IMR-90 (cell line): ENCODE measurements around the gene NRF1. TPM values are rescaled to one million over a fixed set of nuclear protein-coding genes. Genes with fewer than 3 reads are reported as not detected.

Experiments used
- ATAC-seq: fragments of 200-7000 bp; cut with Tn5 transposase; 2 replicates; pipeline ENCODE4 v1.9.1; 2020; ENCODE audit warnings: low read depth, mild to moderate bottlenecking, moderate library complexity
- BruUV-seq: library from RNA; stranded (reverse); fragments of 400-500 nt; replicated peaks from 2 replicates; lab custom pipeline; 2021; lab: Mats Ljungman, UMichigan
- CTCF ChIA-PET: fragments of 300-600 bp; formaldehyde crosslinking; extraction: SDS; loops from one replicate; lab custom pipeline; 2021; ENCODE audit warnings: antibody characterized with exemption; lab: Yijun Ruan, JAX
- POLR2A ChIA-PET: fragments of 300-600 bp; sonication (Branson Sonifier 250); formaldehyde crosslinking; loops from one replicate; lab custom pipeline; 2022; ENCODE audit warnings: antibody characterized with exemption; ENCODE audit not compliant: unreplicated experiment; lab: Charles Lee
- DNase-seq: peaks from one replicate; pipeline ENCODE4 v3.0.0; 2013
- H2AFZ ChIP-seq: replicated peaks from 2 replicates; pipeline ENCODE3; 2013; ENCODE audit warnings: low read length, mild to moderate bottlenecking; ENCODE audit not compliant: poor library complexity
- H2AK5ac ChIP-seq: 2 replicates; pipeline ENCODE4 v1.6.1; 2013; ENCODE audit warnings: low read depth, low read length, inconsistent platforms
- H2AK9ac ChIP-seq: replicated peaks from 2 replicates; pipeline ENCODE3; 2013; ENCODE audit warnings: mild to moderate bottlenecking, low read depth, low read length, moderate library complexity; ENCODE audit not compliant: poor library complexity
- H2BK120ac ChIP-seq: 2 replicates; pipeline ENCODE4 v1.6.1; 2013; ENCODE audit warnings: low read depth, low read length, inconsistent platforms
- H2BK15ac ChIP-seq: 3 replicates; pipeline ENCODE4 v1.6.1; 2013; ENCODE audit warnings: low read depth, low read length, inconsistent platforms
- H2BK20ac ChIP-seq: 2 replicates; pipeline ENCODE4 v1.6.1; 2013; ENCODE audit warnings: low read depth, mild to moderate bottlenecking, inconsistent platforms, low read length, moderate library complexity
- H2BK5ac ChIP-seq: 2 replicates; pipeline ENCODE4 v1.6.1; 2013; ENCODE audit warnings: mild to moderate bottlenecking, low read depth, low read length, inconsistent platforms; ENCODE audit not compliant: poor library complexity, severe bottlenecking
- H3K14ac ChIP-seq: replicated peaks from 2 replicates; pipeline ENCODE4 v1.6.1; 2013; ENCODE audit warnings: low read depth, low read length, inconsistent platforms
- H3K18ac ChIP-seq: 2 replicates; pipeline ENCODE4 v1.6.1; 2013; ENCODE audit warnings: low read depth, low read length, control low read depth
- H3K23ac ChIP-seq: 2 replicates; pipeline ENCODE4 v1.6.1; 2013; ENCODE audit warnings: low read depth, low read length, inconsistent platforms
- H3K27ac ChIP-seq: 2 replicates; pipeline ENCODE4 v1.5.1; 2013; ENCODE audit warnings: mild to moderate bottlenecking, control low read depth, low read length; ENCODE audit not compliant: insufficient read depth
- H3K27me3 ChIP-seq: 2 replicates; pipeline ENCODE4 v1.6.1; 2013; ENCODE audit warnings: low read length; ENCODE audit not compliant: control insufficient read depth, insufficient read depth
- H3K36me3 ChIP-seq: 2 replicates; pipeline ENCODE4 v1.6.1; 2013; ENCODE audit warnings: low read length, mixed read lengths; ENCODE audit not compliant: control insufficient read depth, insufficient read depth
- H3K4ac ChIP-seq: 2 replicates; pipeline ENCODE4 v1.6.1; 2013; ENCODE audit warnings: low read depth, low read length, inconsistent platforms
- H3K4me1 ChIP-seq: 2 replicates; pipeline ENCODE4 v1.6.1; 2013; ENCODE audit warnings: low read length, mixed read lengths; ENCODE audit not compliant: control insufficient read depth, insufficient read depth
- H3K4me2 ChIP-seq: 2 replicates; pipeline ENCODE4 v1.6.1; 2013; ENCODE audit warnings: low read depth, mild to moderate bottlenecking, control low read depth, low read length, moderate library complexity
- H3K4me3 ChIP-seq: 2 replicates; pipeline ENCODE4 v1.5.1; 2013; ENCODE audit warnings: low read depth, mild to moderate bottlenecking, control low read depth, low read length, moderate library complexity; ENCODE audit not compliant: insufficient read depth
- H3K56ac ChIP-seq: 2 replicates; pipeline ENCODE4 v1.6.1; 2013; ENCODE audit warnings: low read length, inconsistent platforms; ENCODE audit not compliant: insufficient read depth; ENCODE audit errors: extremely low read depth
- H3K79me1 ChIP-seq, 2 experiments: 2 replicates each; pipeline ENCODE4 v1.6.1; 2013; ENCODE audit warnings: low read length in 2 of 2, inconsistent platforms in 1 of 2, low read depth in 1 of 2
- H3K9ac ChIP-seq: 2 replicates; pipeline ENCODE4 v1.6.1; 2013; ENCODE audit warnings: low read depth, low read length, control low read depth
- H3K9me1 ChIP-seq: 2 replicates; pipeline ENCODE4 v1.6.1; 2013; ENCODE audit warnings: low read length, inconsistent platforms; ENCODE audit not compliant: insufficient read depth
- H3K9me3 ChIP-seq: 2 replicates; pipeline ENCODE4 v1.6.1; 2013; ENCODE audit warnings: low read length; ENCODE audit not compliant: control insufficient read depth, insufficient read depth
- H4K20me1 ChIP-seq: 2 replicates; pipeline ENCODE4 v1.6.1; 2013; ENCODE audit warnings: low read length, inconsistent platforms; ENCODE audit not compliant: insufficient read depth
- H4K5ac ChIP-seq: 2 replicates; pipeline ENCODE4 v1.6.1; 2013; ENCODE audit warnings: mild to moderate bottlenecking, low read depth, low read length, control low read depth
- H4K8ac ChIP-seq, 2 experiments: 2 replicates each; pipeline ENCODE4 v1.6.1; 2013; ENCODE audit warnings: low read depth in 2 of 2, low read length in 2 of 2, control low read depth in 1 of 2, inconsistent platforms in 1 of 2
- H4K91ac ChIP-seq: 2 replicates; pipeline ENCODE4 v1.6.1; 2013; ENCODE audit warnings: low read depth, low read length, inconsistent platforms; ENCODE audit not compliant: insufficient read depth
- BHLHE40 ChIP-seq: fragments of 150-350 bp; IDR thresholded peaks from 2 replicates; pipeline ENCODE4 v1.6.1; 2016; ENCODE audit warnings: mild to moderate bottlenecking, low read depth, low read length
- CEBPB ChIP-seq: IDR thresholded peaks from 2 replicates; pipeline ENCODE4 v1.6.1; 2012; ENCODE audit warnings: low read depth, low read length, improper control_type of control experiment
- CHD1 ChIP-seq: IDR thresholded peaks from 2 replicates; pipeline ENCODE4 v1.6.1; 2012; ENCODE audit warnings: low read depth, low read length, improper control_type of control experiment
- FOS ChIP-seq: fragments of 150-350 bp; IDR thresholded peaks from 2 replicates; pipeline ENCODE4 v1.6.1; 2016; ENCODE audit warnings: low read depth, low read length
- MAFK ChIP-seq: IDR thresholded peaks from 2 replicates; pipeline ENCODE4 v1.6.1; 2012; ENCODE audit warnings: low read depth, low read length, improper control_type of control experiment
- MAZ ChIP-seq: IDR thresholded peaks from 2 replicates; pipeline ENCODE4 v1.6.1; 2012; ENCODE audit warnings: low read depth, mild to moderate bottlenecking, low read length, improper control_type of control experiment, moderate library complexity, borderline replicate concordance
- MXI1 ChIP-seq: IDR thresholded peaks from 2 replicates; pipeline ENCODE4 v1.6.1; 2012; ENCODE audit warnings: low read depth, mild to moderate bottlenecking, low read length, moderate library complexity, borderline replicate concordance
- NFE2L2 ChIP-seq: fragments of 150-350 bp; IDR thresholded peaks from 2 replicates; pipeline ENCODE4 v1.6.1; 2016; ENCODE audit warnings: low read depth, mild to moderate bottlenecking, low read length
- POLR2A ChIP-seq: IDR thresholded peaks from 2 replicates; pipeline ENCODE4 v1.6.1; 2012; ENCODE audit warnings: mild to moderate bottlenecking, low read depth, low read length
- RAD21 ChIP-seq: IDR thresholded peaks from 2 replicates; pipeline ENCODE4 v1.6.1; 2012; ENCODE audit warnings: low read length, improper control_type of control experiment
- RCOR1 ChIP-seq: IDR thresholded peaks from 2 replicates; pipeline ENCODE4 v1.6.1; 2012; ENCODE audit warnings: mild to moderate bottlenecking, low read length, improper control_type of control experiment; ENCODE audit not compliant: insufficient replicate concordance
- RFX5 ChIP-seq: IDR thresholded peaks from 2 replicates; pipeline ENCODE4 v1.8.0; 2012; ENCODE audit warnings: low read depth, mild to moderate bottlenecking, low read length, moderate library complexity
- SMC3 ChIP-seq: fragments of 150-350 bp; IDR thresholded peaks from 2 replicates; pipeline ENCODE4 v1.6.1; 2016; ENCODE audit warnings: low read depth, mild to moderate bottlenecking, antibody characterized with exemption, low read length, moderate library complexity
- WGBS, 2 experiments: methylation state at CpG; one replicate each; pipeline versions ENCODE4 v1.1.5 to v1.1.7; 2013; ENCODE audit warnings: missing lambda C conversion rate in 2 of 2; ENCODE audit not compliant: insufficient read length in 1 of 2; ENCODE audit errors: extremely low coverage in 2 of 2; 5-methylcytosine and 5-hydroxymethylcytosine counted together
- dilution Hi-C: fragments of 300-500 bp; cut with HindIII; formaldehyde crosslinking; loops from one replicate; pipeline ENCODE4 v1.14.3; 2018; ENCODE audit warnings: low sequenced_read_pairs; ENCODE audit not compliant: unreplicated experiment
- in situ Hi-C: fragments of 300-500 bp; cut with MboI; formaldehyde crosslinking; loops from 3 replicates; pipeline ENCODE4 v1.14.3; 2019; ENCODE audit warnings: low sequenced_read_pairs, inconsistent platforms, mixed read lengths
- intact Hi-C: fragments of 100-400 bp; cut with micrococcal nuclease; formaldehyde crosslinking; loops from 2 replicates; pipeline ENCODE4 v1.10.0; 2022
- polyA plus RNA-seq, 3 experiments: library from polyadenylated mRNA; depleted of rRNA; stranded (reverse); fragments of >200 nt; gene quantifications; 2 replicates each; pipeline ENCODE4 v1.2.3, GENCODE V29; 2012; ENCODE audit warnings: low replicate concordance in 1 of 3
- total RNA-seq: library from RNA; depleted of rRNA; stranded (reverse); fragments of >200 nt; gene quantifications from 2 replicates; pipeline ENCODE4 v1.2.3, GENCODE V29; 2012
- TF ChIP-seq, protein P1 (sequence below): fragments of 150-350 bp; IDR thresholded peaks from 2 replicates; pipeline ENCODE4 v1.6.1; 2017; ENCODE audit warnings: mild to moderate bottlenecking, antibody characterized with exemption, low read length, low read depth
- TF ChIP-seq, protein P2 (sequence below): conservative IDR thresholded peaks from 2 replicates; pipeline ENCODE4 v1.5.1; 2012; ENCODE audit warnings: mild to moderate bottlenecking, low read depth, low read length, improper control_type of control experiment
- TF ChIP-seq, protein P3 (sequence below): fragments of 150-350 bp; IDR thresholded peaks from 2 replicates; pipeline ENCODE4 v1.6.1; 2016; ENCODE audit warnings: low read depth, mild to moderate bottlenecking, low read length, moderate library complexity, borderline replicate concordance

Gene NRF1
- total and polyA plus RNA-seq, 2 of the 4 experiments (the other 2 are of a cell fraction): 11.4 to 15.8 TPM

DNA sequence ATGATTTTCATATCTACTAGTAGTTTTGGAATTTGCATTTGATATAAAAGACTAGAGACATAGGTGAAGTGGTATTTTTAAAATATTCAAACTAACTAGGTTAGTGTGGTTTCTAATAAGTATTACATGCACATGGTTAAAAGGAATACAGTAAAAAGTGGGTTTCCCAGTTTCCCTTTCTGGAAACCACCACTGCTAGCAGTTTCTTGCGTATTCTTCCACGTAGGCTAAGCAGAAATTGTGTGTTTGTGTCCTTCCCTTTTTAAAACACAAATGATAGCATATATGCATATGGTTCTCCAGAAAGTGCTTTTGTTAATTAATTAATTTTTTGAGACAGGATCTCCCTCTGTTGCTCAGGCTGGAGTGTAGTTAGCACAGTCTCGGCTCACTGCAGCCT, 15.4 kb downstream of the NRF1 start:
- no peak overlapping the region for H2AFZ ChIP-seq
- no peak overlapping the region for H3K4me3 ChIP-seq
- no TSS peak for BruUV-seq
- no peak overlapping the region for H3K9ac ChIP-seq
- no peak overlapping the region for H2BK15ac ChIP-seq
- no peak overlapping the region for H3K4ac ChIP-seq
- H4K8ac ChIP-seq: no peak overlapping the region
- H3K56ac ChIP-seq: no peak overlapping the region
- no peak overlapping the region for H2BK120ac ChIP-seq
- TF ChIP-seq MAFK (no peak), POLR2A (no peak), CHD1 (no peak), CEBPB (no peak), SMC3 (no peak), RCOR1 (no peak), FOS (no peak), RAD21 (no peak), MAZ (no peak), BHLHE40 (no peak), NFE2L2 (no peak), RFX5 (no peak), MXI1 (no peak)
- TF ChIP-seq, protein P1, sequence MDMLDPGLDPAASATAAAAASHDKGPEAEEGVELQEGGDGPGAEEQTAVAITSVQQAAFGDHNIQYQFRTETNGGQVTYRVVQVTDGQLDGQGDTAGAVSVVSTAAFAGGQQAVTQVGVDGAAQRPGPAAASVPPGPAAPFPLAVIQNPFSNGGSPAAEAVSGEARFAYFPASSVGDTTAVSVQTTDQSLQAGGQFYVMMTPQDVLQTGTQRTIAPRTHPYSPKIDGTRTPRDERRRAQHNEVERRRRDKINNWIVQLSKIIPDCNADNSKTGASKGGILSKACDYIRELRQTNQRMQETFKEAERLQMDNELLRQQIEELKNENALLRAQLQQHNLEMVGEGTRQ: no peak
- TF ChIP-seq, protein P2, sequence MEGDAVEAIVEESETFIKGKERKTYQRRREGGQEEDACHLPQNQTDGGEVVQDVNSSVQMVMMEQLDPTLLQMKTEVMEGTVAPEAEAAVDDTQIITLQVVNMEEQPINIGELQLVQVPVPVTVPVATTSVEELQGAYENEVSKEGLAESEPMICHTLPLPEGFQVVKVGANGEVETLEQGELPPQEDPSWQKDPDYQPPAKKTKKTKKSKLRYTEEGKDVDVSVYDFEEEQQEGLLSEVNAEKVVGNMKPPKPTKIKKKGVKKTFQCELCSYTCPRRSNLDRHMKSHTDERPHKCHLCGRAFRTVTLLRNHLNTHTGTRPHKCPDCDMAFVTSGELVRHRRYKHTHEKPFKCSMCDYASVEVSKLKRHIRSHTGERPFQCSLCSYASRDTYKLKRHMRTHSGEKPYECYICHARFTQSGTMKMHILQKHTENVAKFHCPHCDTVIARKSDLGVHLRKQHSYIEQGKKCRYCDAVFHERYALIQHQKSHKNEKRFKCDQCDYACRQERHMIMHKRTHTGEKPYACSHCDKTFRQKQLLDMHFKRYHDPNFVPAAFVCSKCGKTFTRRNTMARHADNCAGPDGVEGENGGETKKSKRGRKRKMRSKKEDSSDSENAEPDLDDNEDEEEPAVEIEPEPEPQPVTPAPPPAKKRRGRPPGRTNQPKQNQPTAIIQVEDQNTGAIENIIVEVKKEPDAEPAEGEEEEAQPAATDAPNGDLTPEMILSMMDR: no peak
- TF ChIP-seq, protein P3, sequence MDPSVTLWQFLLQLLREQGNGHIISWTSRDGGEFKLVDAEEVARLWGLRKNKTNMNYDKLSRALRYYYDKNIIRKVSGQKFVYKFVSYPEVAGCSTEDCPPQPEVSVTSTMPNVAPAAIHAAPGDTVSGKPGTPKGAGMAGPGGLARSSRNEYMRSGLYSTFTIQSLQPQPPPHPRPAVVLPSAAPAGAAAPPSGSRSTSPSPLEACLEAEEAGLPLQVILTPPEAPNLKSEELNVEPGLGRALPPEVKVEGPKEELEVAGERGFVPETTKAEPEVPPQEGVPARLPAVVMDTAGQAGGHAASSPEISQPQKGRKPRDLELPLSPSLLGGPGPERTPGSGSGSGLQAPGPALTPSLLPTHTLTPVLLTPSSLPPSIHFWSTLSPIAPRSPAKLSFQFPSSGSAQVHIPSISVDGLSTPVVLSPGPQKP: no peak
- H3K9me3 ChIP-seq: no peaks in the 10 kb centered on the region
- H3K27me3 ChIP-seq: no peaks in the 10 kb centered on the region
- H4K20me1 ChIP-seq: peaks cover 32% of the 10 kb centered on the region
- no peak overlapping the region for H3K14ac ChIP-seq
- ChIA-PET CTCF (no interaction called here), POLR2A (no interaction called here)
- H3K4me1 ChIP-seq: no peaks in the 10 kb centered on the region
- H3K23ac ChIP-seq: no peak overlapping the region
- intact Hi-C loops: no loop called here
- H4K91ac ChIP-seq: no peak overlapping the region
- in situ Hi-C loops: loop anchor here (10.0 kb wide), 1 partner anchor 262 kb away; no protein-coding TSS in a partner anchor
- dilution Hi-C loops: no loop called here
- H2BK5ac ChIP-seq: no peak overlapping the region
- H3K36me3 ChIP-seq: no peaks in the 10 kb centered on the region
- H2BK20ac ChIP-seq: no peak overlapping the region
- no peak for ATAC-seq
- H3K27ac ChIP-seq: no peak overlapping the region
- H3K4me2 ChIP-seq: no peak overlapping the region
- WGBS, 2 experiments: no CpG with 5 or more reads among the region's 3 CpGs
- H3K79me1 ChIP-seq: peaks cover 32 to 62% of the 10 kb centered on the region in 2 experiments
- H4K5ac ChIP-seq: no peak overlapping the region
- H2AK5ac ChIP-seq: no peak overlapping the region
- no peak overlapping the region for H2AK9ac ChIP-seq
- H3K18ac ChIP-seq: no peak overlapping the region
- DNase-seq: no peak
- peaks cover 9% of the 10 kb centered on the region; the same call in 1 of the 2 replicates for H3K9me1 ChIP-seq
